Gastrocnemius medialis (tissue), 4 donors: ENCODE data around the gene ITGB2. TPM values are rescaled to one million over a fixed set of nuclear protein-coding genes. Genes with fewer than 3 reads are reported as not detected.

Source experiments
- ATAC-seq, 2 donors: fragments of 150-250 bp; one replicate each; pipeline ENCODE4 v1.9.1; 2016
- DNase-seq, 2 donors: peaks; one replicate each; pipeline ENCODE4 v3.0.0-alpha.2; 2019
- H3K27ac ChIP-seq, 4 donors: fragments of 200-600 bp; sonication (generic); 1 replicate in 1 of 4; 2 replicates in 3 of 4; pipeline ENCODE4 v1.5.1; 2016 to 2018; ENCODE audit warnings: mild to moderate bottlenecking in 2 of 4, moderate library complexity in 1 of 4
- H3K27me3 ChIP-seq, 3 donors: fragments of 200-600 bp; sonication (generic) in 2 of 3; 1 replicate in 1 of 3; 2 replicates in 2 of 3; pipeline versions ENCODE4 v1.5.1 to v1.6.0; 2016 to 2019; ENCODE audit warnings: mild to moderate bottlenecking in 1 of 3, moderate library complexity in 1 of 3
- H3K36me3 ChIP-seq, 2 donors: fragments of 200-600 bp; sonication (generic) in 1 of 2; one replicate each; pipeline ENCODE4 v1.5.1; 2017 to 2018
- H3K4me1 ChIP-seq, 2 donors: fragments of 200-600 bp; sonication (generic) in 1 of 2; one replicate each; pipeline ENCODE4 v1.5.1; 2016 to 2017; ENCODE audit warnings: mild to moderate bottlenecking in 2 of 2
- H3K4me3 ChIP-seq, 4 donors: fragments of 200-600 bp; sonication (generic) in 3 of 4; 1 replicate in 1 of 4; 2 replicates in 3 of 4; pipeline ENCODE4 v1.5.1; 2016 to 2019; ENCODE audit warnings: mild to moderate bottlenecking in 2 of 4
- H3K9me3 ChIP-seq, 3 donors: fragments of 200-600 bp; sonication (generic) in 2 of 3; 1 replicate in 1 of 3; 2 replicates in 2 of 3; pipeline ENCODE4 v1.5.1; 2016 to 2019
- CTCF ChIP-seq, 5 experiments: fragments of 450-650 bp in 3 of 5; fragments of 200-600 bp in 2 of 5; sonication (generic) in 2 of 5; IDR thresholded peaks in 4 of 5; conservative IDR thresholded peaks in 1 of 5; 1 replicate in 4 of 5; 2 replicates in 1 of 5; pipeline ENCODE4 v1.5.1; 2016 to 2019; ENCODE audit warnings: antibody characterized with exemption in 5 of 5, mild to moderate bottlenecking in 3 of 5, moderate library complexity in 3 of 5
- POLR2A ChIP-seq, 2 donors: fragments of 450-650 bp; IDR thresholded peaks; one replicate each; pipeline ENCODE4 v1.6.1; 2017; ENCODE audit warnings: antibody characterized with exemption in 2 of 2, mild to moderate bottlenecking in 2 of 2, moderate library complexity in 2 of 2
- in situ Hi-C, 4 donors: fragments of 200-750 bp; cut with MboI; loops; one replicate each; pipeline versions ENCODE4 v1.15.0 to v1.8.0; 2017; ENCODE audit warnings: low sequenced_read_pairs in 4 of 4
- intact Hi-C: fragments of 100-400 bp; cut with DNase I; formaldehyde crosslinking; loops from one replicate; pipeline ENCODE4 v1.15.1; 2023; ENCODE audit warnings: low total_unique reads
- total RNA-seq, 4 donors: library from RNA; depleted of rRNA; stranded (reverse); fragments of >200 nt; gene quantifications; one replicate each; pipeline versions ENCODE4 v1.1.0 to v1.2.3, GENCODE V29; 2016

ITGB2 gene
- total RNA-seq, 4 donors from 2014 or later = 10.9 to 41.7 (median 27.4) TPM

DNA sequence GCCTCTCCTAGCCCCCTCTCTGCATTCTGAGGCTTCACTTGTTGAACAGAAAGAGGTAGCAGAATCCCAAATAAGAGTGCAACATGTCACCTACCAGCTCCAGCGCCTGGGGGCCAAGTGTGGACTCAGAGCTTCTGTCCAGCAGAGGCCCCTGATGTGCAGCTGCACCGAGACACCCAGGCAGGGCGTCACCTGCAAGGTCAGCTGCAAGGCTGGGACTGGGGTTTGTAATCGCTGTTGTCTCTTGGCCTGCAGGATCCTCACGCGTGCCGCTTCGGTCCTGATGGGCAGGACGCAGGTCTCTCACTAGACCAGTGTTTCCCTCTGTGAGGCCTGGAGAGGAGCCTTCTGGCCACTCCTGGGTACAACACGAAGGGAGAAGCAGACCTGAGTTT, 14.8 kb upstream of the ITGB2 start:
- H3K36me3 ChIP-seq = no peaks in the 10 kb centered on the region
- intact Hi-C loops = loop anchor here (10.0 kb wide), 1 partner anchor 431 kb away; no protein-coding TSS in a partner anchor

DNA sequence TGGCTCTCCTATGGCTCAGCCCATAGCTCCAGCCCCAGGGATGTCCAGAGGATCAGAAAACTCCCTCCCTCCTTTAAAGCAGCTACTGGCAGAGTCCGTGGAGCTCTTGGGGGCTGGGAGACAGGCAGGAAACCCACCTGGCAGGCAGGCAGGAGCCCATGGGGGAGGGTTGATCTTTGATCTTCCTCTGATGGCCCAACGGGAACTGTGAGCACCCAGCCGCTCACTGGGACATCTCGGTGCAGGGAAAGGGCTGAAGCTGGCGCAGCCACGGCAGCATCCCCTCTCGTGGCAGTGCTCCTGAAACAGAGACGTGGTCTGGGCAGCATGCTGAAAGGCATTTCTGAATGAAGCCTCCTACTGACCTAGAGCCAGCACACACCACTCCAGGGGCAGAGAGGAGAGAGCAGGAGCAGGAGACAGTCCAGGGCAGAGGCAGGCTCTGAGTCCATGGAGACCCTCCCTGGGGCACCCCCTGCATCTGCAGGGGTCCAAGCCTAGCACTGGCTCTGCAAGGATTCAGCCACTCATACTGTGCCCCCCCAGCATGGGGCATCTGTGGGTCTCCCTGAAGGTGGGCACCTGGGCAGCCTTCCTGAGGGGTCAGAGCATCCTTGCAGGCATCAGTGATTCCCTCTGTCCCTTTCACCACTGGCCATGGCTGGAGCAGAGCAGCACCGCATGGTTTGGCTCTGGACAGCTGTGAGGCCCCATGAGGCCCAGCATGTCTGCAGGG, 14.3 kb upstream of the ITGB2 start:
- no peak for ATAC-seq
- intact Hi-C loops (loop anchor here (10.0 kb wide), 1 partner anchor 430 kb away; no protein-coding TSS in a partner anchor), in situ Hi-C loops (loop anchor here in 2 of 4 donors (10.0 to 25.0 kb wide), 2 partner anchors 140 to 352 kb away; partner anchors contain the start of gene POFUT2 (in 1 of the 2))
- Histone ChIP-seq H3K36me3 (no peaks in the 10 kb centered on the region), H3K27me3 (peaks cover 26 to 40% (median 39%) of the 10 kb centered on the region in 3 donors), H3K9me3 (no peaks in the 10 kb centered on the region), H3K4me3 (no peak overlapping the region), H3K27ac (no peak overlapping the region), H3K4me1 (peaks cover 7 to 30% of the 10 kb centered on the region in 2 donors)
- TF ChIP-seq CTCF (IDR thresholded peaks at IDR 0.05 in 4 of 5, conservative IDR thresholded peaks at IDR 0.05 in 1 of 5) (no peak), POLR2A (IDR thresholded peaks at IDR 0.05) (no peak)
- no peak for DNase-seq

More for the DNA sequence above, 14.8 kb upstream of the ITGB2 start:
- no peak overlapping the region for H3K27ac ChIP-seq
- H3K4me3 ChIP-seq = no peak overlapping the region
- no peaks in the 10 kb centered on the region for H3K9me3 ChIP-seq
- peaks cover 7 to 30% of the 10 kb centered on the region in 2 donors for H3K4me1 ChIP-seq
- no peak for TF ChIP-seq CTCF (IDR thresholded peaks at IDR 0.05 in 4 of 5, conservative IDR thresholded peaks at IDR 0.05 in 1 of 5)
- no peak for TF ChIP-seq POLR2A (IDR thresholded peaks at IDR 0.05)
- in situ Hi-C loops = loop anchor here in 2 of 4 donors (10.0 to 25.0 kb wide), 2 partner anchors 141 to 352 kb away; partner anchors contain the start of gene POFUT2 (in 1 of the 2)
- DNase-seq (no peak), ATAC-seq (no peak)
- H3K27me3 ChIP-seq = peaks cover 21 to 34% (median 34%) of the 10 kb centered on the region in 3 donors

GRCh38 chr21:44934276-44934675, 13.6 kb upstream of the ITGB2 start:
- Histone ChIP-seq H3K4me3 (no peak overlapping the region), H3K27ac (no peak overlapping the region), H3K9me3 (no peaks in the 10 kb centered on the region), H3K4me1 (peaks cover 6 to 26% of the 10 kb centered on the region in 2 donors), H3K36me3 (no peaks in the 10 kb centered on the region), H3K27me3 (peaks cover 33 to 47% (median 46%) of the 10 kb centered on the region in 3 donors)
- ATAC-seq (no peak), DNase-seq (no peak)
- intact Hi-C loops = loop anchor here (10.0 kb wide), 1 partner anchor 429 kb away; no protein-coding TSS in a partner anchor
- TF ChIP-seq CTCF (IDR thresholded peaks at IDR 0.05 in 4 of 5, conservative IDR thresholded peaks at IDR 0.05 in 1 of 5) = no peak
- in situ Hi-C loops = loop anchor here in 2 of 4 donors (10.0 to 25.0 kb wide), 2 partner anchors 139 to 353 kb away; partner anchors contain the start of gene POFUT2 (in 1 of the 2)

GRCh38 chr21:44933918-44934260, 13.2 kb upstream of the ITGB2 start:
- Histone ChIP-seq H3K4me1 (peaks cover 2 to 23% of the 10 kb centered on the region in 2 donors), H3K27ac (no peak overlapping the region), H3K27me3 (peaks cover 36 to 50% (median 49%) of the 10 kb centered on the region in 3 donors), H3K4me3 (no peak overlapping the region), H3K9me3 (no peaks in the 10 kb centered on the region), H3K36me3 (no peaks in the 10 kb centered on the region)
- TF ChIP-seq POLR2A (IDR thresholded peaks at IDR 0.05) (no peak), CTCF (IDR thresholded peaks at IDR 0.05 in 4 of 5, conservative IDR thresholded peaks at IDR 0.05 in 1 of 5) (no peak)
- ATAC-seq (no peak), DNase-seq (no peak)
- intact Hi-C loops (loop anchor here (2.0 to 10.0 kb wide), 2 partner anchors 41 to 429 kb away; no protein-coding TSS in a partner anchor), in situ Hi-C loops (loop anchor here in 2 of 4 donors (10.0 to 25.0 kb wide), 2 partner anchors 139 to 353 kb away; partner anchors contain the start of gene POFUT2 (in 1 of the 2))
